SKM-1 (cell line): ENCODE data around the gene VAV2.

Experiments
- DNase-seq: peaks from one replicate; lab custom pipeline; 2025; ENCODE audit not compliant: unreplicated experiment; lab: John Stamatoyannopoulos, UW

The VAV2 gene

DNA sequence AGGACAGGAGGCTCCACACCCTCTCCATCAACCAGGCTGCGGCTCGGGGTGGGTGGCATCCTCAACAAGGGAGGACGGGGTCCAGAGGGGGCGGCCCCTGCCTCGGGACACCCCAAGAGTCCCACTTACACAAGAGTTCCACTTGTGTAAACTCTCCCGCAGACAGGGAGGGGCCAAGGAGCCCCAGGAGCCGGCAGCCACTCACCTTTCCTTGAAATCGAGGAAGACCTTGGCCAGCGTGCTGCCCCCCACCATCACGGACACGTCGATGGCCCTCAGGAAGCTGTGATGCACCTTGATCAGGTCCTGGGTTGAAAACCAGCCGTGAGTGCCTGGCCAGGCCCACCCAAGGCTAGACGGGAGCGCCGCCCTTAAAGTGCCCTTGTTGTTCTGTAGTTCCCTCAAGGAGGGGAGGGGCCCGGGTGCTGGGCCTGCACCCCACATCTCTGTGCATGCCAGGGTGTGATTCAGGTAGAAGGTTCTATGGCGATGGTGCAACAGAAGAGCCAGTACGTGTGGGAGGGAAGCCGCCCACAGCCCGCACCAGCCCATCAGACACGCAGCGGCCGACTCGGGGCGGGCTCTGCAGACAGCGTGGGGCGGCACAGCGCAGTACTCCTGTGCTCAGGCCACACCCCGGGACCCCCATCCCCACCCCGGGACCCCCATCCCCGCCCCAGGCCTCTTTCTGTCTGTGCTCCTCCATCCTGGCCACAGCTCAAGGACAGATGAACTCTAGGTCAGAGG, 186.1 kb downstream of the VAV2 start:
- DNase-seq = no peak

GRCh38 chr9:133804199-133804598, 187.9 kb downstream of the VAV2 start:
- no peak for DNase-seq

- no peak for DNase-seq
Measured at GRCh38 chr9:133803745-133804144, 188.4 kb downstream of the VAV2 start.

DNA sequence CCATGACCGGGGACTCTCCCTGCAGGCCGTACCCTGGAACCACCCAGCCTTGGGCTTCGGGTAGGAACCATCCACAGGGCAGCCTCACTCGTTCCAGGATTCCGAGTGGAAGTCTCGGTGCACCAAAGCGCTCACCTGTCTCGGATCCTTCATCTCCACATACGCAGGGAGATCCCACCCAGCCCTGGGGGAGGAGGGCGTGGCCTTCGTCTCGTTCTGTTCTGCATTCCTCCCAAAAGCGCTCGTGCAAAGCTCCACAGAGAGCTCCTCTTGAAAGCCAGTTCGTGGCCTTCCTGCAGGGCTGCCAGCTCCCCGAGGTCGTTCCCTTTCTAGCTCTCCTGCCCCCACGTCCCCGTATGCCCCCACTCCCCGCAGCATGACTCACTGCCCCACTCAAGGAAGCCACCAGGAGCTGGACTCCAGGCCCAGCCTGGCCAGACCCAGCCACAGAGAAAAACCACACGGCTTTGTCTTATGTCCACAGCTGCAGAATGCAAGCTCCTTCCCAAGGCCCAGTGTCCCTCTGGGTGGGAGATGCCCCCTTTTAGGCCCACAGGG, 189.0 kb downstream of the VAV2 start:
- no peak for DNase-seq

- DNase-seq = no peak
Measured at GRCh38 chr9:133801739-133802138, 190.4 kb downstream of the VAV2 start.

GRCh38 chr9:133800266-133800665, 191.9 kb downstream of the VAV2 start:
- DNase-seq = no peak

- DNase-seq = no peak
Measured at GRCh38 chr9:133799716-133800115, 192.4 kb downstream of the VAV2 start.

GRCh38 chr9:133799106-133799505, 193.0 kb downstream of the VAV2 start:
- no peak for DNase-seq

- no peak for DNase-seq
Measured at GRCh38 chr9:133798160-133798559, 194.0 kb downstream of the VAV2 start.

DNA sequence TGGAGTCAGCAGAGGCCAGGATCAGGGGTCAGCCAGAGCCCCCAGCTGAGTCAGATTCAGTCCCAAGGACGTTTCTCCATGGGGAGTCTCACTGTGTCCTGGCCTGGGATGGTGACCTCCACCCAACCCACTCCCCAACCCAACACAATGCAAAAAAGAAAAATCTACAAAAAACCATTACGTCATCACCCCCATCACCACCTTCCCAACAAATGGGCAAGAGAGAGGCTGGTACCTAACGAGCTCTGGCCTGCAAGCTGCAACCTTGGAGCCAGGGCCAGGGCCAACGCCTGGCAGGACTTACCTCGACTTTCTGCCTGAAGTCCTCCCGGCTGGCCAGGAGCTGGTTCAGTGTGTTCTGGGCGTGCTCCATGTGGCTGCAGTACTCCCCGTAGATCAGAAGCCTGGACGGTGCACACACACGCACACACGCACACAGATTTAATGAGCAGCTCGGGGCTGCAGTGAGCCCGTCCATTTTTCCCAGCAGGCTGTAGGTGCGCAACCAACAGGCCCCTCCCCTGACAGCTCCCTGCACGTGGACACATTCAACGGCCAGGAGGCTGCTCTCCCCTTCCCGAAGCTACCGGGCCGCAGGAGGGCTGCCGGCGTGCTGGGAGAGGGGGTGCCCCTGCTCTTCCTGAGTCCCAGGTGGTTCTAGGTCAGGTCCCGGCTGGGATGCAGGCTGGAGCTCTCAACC, 194.6 kb downstream of the VAV2 start:
- DNase-seq = no peak

DNA sequence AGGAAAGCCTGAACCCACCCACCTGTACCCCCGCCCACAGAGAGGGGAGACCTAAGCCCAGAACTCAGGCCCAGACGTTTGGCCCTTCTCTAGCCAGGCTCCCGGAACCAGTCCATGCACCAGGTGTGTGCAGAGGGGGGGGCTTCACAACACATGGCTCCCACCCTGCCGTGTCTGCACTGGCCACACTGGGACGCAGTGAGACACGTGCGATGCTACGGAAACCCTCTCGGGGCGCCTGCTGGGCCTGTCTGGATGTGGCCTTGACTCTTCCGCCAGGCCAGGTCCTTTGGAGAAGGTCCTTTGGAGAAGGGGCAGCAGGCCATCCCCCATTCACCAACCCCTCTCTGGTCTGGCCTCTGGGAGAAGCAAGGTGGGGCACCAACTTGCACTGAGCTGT, 195.6 kb downstream of the VAV2 start:
- no peak for DNase-seq

DNA sequence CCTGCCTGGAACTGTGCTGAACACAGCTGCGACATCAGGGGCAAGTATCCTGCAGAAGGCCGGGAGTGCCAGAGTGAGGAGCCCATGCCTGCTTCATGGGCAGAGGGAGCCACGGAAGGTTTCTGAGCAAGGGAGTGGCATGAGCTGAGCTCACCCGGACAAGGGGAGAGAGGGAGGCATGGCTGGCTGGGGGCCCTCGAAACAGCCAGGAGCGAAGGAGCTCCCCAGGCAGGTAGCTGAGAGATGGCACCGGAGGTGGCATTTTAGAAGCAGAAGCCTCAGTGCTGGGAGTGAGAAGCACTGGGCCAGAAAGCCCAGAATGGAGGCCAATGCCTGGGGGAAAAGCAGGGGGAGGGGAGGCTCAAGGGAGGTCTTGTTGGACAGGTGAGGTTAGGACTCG, 197.1 kb downstream of the VAV2 start:
- DNase-seq = no peak

GRCh38 chr9:133794016-133794760, 197.9 kb downstream of the VAV2 start:
- DNase-seq = no peak

DNA sequence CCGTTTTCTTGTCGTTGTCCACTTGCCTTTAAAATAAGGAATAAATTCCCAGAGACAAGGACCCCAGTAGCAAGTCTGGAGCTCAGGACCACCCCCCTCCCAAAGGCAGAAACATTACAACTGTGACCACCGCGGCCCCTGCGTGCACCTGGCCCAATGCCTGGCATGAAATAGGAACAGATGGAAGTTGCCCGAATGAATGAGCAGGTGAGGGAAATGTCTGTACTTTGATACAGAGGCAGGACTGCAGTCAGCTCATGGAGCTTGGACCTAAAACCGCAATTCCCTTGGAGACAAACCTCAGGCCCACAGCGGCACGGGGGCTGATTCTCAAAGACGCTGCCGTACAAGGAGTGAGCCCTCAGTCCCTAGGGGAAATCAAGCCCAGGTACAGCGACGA, 198.7 kb downstream of the VAV2 start:
- DNase-seq = no peak

DNA sequence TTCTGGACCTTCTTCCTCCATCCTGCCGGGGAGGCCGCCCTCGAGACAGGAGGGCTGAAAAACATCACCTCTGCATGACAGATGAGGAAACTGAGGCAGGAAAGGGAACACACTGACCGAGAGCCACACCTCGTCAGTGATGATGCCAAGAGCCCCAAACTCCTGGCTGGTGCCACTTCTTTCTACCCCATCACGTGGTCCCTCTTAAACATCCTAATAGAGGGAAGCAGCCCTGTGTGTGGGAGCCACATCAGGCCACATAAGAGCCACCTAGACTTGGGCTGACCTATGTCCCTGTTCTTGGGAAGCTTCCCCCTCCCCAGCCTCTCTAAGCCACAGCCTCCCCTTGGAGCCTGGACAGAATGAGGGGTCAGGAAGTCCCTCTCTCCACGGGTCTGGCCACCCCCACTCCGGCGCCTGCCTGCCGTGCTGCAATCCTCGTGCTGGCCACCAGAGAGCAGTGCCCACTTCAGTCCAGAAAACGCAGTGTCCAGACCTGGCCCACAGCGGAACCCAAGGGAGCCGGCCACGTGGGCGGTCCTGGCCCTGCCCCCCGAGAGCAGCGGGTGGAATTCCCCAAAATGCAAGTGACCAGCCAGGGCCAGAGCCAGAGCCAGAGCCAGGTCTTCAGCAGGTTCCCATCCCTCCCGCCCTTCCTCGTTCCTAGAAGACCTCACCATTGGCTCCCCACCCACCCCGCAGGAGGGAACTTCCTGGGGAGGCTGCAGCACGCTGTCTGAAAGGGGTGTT, 199.2 kb downstream of the VAV2 start:
- peak; percentile 17 for DNase-seq

GRCh38 chr9:133791735-133792649, 200.1 kb downstream of the VAV2 start:
- no peak for DNase-seq

GRCh38 chr9:133791069-133791468, 201.1 kb downstream of the VAV2 start:
- DNase-seq = no peak

DNA sequence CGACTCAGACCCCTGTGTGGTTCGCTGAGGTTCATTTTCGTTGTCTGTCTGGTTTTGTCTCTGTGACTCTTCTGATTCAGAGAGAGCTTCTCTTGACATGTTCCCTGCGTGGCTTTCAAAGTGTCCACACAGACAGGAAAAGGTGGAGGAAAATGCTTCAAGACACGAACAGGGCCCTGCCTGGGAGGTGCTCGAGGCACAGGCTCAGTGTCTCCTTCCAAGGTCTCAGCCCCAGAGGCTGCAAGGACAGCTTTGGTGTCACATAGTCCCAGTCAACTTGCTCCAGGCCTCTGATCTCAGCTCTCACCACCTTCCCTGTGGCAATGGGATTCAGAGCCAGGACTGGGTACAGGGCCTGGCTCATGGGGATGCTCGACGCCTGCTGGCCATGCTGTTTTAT, 202.3 kb downstream of the VAV2 start:
- no peak for DNase-seq

GRCh38 chr9:133788819-133789717, 203.1 kb downstream of the VAV2 start:
- no peak for DNase-seq
